ENCODE measurements around the gene CD22.

GRCh38 chr19:35288331-35288730 lies 40.7 kb upstream of the CD22 start:
- TF ChIP-seq REST (IDR thresholded peaks at IDR 0.05), result no peak
- TF ChIP-seq CTCF (IDR thresholded peaks at IDR 0.05; ENCODE audit: low read depth, low read length, missing input control), result no peak
- no peak for TF ChIP-seq JUND (IDR thresholded peaks at IDR 0.05)
